HG03558 (cell line): ENCODE results near the gene NUTM2A.
"Not testable (repeated sequence)": the region's sequence is repeated elsewhere in the genome, so short reads cannot be mapped to it uniquely, and the experiment has no call there.

ENCODE experiments used
- ATAC-seq: cut with Tn5 transposase; IDR thresholded peaks from one replicate; pipeline ENCODE4 v1.9.1; 2021; ENCODE audit warnings: moderate number of reproducible peaks; ENCODE audit not compliant: unreplicated experiment; ENCODE audit errors: extremely low read depth

Gene NUTM2A, protein sequence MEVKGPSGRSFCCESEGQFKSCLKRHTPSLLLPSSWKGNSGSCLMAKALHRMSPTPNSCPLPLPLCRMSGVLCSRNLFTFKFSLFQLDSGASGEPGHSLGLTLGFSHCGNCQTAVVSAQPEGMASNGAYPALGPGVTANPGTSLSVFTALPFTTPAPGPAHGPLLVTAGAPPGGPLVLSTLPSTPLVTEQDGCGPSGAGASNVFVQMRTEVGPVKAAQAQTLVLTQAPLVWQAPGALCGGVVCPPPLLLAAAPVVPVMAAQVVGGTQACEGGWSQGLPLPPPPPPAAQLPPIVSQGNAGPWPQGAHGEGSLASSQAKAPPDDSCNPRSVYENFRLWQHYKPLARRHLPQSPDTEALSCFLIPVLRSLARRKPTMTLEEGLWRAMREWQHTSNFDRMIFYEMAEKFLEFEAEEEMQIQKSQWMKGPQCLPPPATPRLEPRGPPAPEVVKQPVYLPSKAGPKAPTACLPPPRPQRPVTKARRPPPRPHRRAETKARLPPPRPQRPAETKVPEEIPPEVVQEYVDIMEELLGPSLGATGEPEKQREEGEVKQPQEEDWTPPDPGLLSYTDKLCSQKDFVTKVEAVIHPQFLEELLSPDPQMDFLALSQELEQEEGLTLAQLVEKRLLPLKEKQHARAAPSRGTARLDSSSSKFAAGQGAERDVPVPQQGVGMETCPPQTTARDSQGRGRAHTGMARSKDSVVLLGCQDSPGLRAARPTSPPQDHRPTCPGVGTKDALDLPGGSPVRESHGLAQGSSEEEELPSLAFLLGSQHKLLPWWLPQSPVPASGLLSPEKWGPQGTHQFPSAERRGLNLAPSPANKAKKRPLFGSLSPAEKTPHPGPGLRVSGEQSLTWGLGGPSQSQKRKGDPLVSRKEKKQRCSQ

GRCh38 chr10:87225148-87225547, at the start of gene NUTM2A:
Gene NUTM2A, plus strand, starts transcription at chr10:87225448. Its CDS starts 383 bp downstream, at chr10:87225831.
- ATAC-seq: not testable (repeated sequence)

DNA sequence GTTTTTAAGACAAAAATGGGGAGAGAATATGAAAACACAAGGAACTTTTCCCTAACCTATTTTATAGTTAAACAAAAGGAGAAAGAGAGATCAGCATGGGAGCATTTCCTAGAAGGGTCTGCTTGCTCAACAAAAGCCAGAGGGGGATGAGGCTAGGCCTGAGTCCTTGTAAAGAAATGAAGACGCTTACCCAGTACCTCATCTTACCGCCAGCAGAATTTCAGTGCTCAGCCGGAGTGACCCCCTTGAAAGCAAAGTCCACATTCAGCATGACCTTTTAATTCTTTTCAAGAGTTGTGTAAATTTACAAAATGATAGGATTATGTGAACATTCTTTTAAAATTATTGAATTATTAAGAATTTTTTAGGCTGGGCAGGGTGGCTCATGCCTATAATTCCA, 47.7 kb upstream of the NUTM2A start:
- not testable (repeated sequence) for ATAC-seq

DNA sequence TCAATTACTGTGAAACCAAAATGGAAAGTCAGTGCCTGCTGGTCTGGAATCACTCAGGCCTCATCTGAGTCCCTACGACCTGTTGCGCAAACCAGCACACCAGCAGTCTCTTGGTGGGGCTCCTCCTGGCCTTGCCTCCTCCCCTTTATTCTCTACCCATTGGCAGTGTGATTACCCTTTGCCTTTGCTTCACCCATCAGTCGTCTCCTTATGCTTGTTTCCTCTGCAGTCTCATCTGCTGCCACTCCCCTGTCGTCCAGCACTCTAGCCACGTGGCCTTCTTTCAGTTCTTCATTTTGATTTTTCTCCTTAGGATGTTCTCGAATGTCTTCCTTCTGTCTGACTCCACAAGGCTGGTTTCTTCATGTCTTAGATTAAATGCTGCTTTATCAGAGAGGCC, 40.8 kb upstream of the NUTM2A start:
- ATAC-seq: not testable (repeated sequence)

GRCh38 chr10:87186016-87186415, 39.2 kb upstream of the NUTM2A start:
- not testable (repeated sequence) for ATAC-seq

DNA sequence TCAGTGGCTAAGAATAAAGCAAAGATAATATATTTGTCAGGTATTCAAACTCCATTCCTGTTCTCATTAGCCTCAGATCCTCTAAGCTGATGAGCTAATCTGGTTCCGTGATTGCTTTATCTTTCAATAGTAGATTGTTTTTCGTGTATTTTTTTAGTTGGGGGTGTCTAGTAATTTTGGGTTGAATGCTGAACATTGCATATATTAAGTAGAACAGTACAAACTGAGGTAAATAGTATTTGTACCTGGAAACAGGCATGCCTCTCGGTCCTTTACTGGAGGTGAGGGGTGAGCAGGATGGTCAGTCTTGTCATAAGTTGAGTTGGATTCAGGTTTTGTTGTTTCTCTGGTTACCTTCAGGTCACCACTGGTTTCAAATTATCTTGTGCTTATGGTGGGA, 37.7 kb upstream of the NUTM2A start:
- not testable (repeated sequence) for ATAC-seq

- ATAC-seq: not testable (repeated sequence)
Measured at GRCh38 chr10:87191841-87192240, 33.4 kb upstream of the NUTM2A start.

DNA sequence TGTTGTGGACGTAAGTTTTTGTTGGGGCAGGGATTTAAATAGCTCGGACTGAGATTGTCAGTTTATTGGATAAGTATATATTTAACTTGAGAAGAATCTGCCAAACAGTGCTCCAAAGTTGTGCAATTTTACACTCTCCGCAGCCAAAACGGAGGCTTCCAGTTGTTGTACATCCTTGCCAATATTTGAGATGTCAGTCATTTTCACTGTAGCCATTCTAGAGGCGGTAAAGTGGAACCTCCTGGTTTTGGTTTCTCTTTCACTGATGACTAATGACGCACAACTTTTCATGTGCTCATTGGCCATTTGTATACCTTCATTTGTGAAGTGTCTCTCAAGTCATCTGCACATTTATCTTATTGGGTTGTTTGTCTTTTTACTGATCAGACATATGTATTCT, 24.3 kb upstream of the NUTM2A start:
- ATAC-seq: not testable (repeated sequence)

GRCh38 chr10:87204801-87205200, 20.4 kb upstream of the NUTM2A start:
- not testable (repeated sequence) for ATAC-seq

GRCh38 chr10:87206922-87207321, 18.3 kb upstream of the NUTM2A start:
- not testable (repeated sequence) for ATAC-seq

DNA sequence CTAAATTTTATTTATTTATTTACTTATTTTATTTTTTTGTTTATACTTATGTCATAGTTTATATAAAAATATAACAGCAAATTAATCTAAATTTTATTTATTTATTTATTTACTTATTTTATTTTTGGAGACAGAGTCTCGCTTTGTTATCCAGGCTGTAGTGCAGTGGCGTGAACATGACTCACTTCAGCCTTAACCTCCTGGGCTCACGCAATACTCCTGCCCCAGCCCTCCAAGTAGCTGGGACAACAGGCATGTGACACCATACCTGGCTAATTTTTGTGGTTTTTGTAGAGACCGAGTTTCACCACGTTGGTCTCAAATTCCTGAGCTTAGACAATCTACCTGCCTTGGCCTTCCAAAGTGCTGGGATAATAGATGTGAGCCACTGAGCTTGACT, 14.9 kb upstream of the NUTM2A start:
- not testable (repeated sequence) for ATAC-seq

DNA sequence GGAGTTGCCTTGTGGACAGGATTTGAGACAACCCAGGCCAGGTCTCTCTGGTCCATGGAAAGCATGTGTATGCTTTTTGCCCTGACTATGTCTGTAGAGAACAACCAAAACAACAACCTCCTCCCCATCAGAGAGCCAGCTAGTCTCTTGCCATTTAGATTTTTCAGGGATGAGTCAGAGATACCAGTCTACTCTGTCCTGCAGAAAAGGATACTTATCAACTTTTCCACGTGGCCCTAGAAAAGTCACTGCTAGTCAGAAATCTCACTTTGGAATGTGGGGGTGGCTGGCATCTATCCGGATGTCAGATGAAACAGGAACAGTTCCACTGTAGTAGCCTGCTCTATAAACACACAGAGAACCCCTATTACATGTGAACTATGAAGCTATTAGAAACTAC, 13.4 kb upstream of the NUTM2A start:
- ATAC-seq: not testable (repeated sequence)

GRCh38 chr10:87213150-87213765, 12.0 kb upstream of the NUTM2A start:
- not testable (repeated sequence) for ATAC-seq

DNA sequence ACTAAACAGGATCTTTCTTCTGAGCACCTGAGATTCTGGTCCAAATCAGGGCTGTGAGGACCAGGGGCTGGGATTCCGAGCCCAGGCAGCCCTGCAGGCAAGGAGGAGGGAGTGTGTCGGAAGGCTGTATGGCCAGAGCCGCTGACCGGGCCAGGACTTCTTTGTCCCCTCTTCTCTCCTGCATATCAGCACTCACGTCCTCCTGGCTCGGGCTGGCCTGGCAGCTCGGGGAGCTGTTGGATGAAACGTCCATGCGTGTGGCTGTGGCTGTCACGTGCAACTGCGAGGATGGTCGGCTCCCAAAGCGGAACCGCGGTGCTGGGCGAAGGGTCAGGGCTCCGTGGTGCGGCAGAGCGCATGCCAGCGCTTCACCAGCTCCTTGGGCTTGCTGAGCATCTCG, 11.4 kb upstream of the NUTM2A start:
- ATAC-seq: not testable (repeated sequence)

DNA sequence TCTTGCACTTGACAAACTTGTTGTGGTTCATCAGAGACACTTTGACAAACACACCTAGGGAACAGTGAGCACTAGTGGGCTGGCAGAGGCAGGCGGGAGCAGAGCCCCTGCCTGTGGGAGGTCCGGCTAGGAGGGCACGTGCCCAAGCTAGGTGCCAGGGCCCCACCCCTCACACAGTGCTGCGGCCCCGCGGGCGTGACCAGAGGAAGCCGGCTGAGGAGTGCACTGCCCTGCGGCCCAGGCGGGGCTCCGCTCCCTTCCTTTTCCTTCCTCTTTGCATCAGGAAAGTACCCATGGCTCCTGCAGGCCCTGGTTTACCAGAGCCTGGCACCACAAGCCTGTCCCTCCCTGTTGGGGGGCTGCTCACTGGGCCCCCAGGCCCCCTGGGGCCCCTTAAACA, 9.1 kb upstream of the NUTM2A start:
- not testable (repeated sequence) for ATAC-seq

DNA sequence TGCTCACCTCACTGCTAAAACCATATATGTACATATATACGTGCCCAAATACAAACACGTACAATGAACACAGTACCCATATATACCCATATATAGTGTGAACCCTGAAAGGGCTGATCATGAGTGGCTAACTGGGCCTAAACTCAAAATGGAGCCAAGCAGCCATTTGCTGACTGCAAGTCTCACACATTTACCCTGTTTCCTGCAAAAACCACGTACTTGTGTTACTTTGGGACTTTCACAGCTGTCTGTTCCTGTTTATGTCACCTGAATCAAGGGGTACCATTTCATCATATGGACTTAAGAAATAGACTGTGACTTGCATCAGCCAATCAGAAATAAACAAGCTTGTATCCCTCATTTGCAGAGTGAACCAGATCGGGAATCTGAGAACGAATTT, 5.9 kb upstream of the NUTM2A start:
- ATAC-seq: not testable (repeated sequence)

- not testable (repeated sequence) for ATAC-seq
Measured at GRCh38 chr10:87222789-87223188, 2.5 kb upstream of the NUTM2A start.

GRCh38 chr10:87228247-87228646, 3.0 kb downstream of the NUTM2A start:
- ATAC-seq: not testable (repeated sequence)

DNA sequence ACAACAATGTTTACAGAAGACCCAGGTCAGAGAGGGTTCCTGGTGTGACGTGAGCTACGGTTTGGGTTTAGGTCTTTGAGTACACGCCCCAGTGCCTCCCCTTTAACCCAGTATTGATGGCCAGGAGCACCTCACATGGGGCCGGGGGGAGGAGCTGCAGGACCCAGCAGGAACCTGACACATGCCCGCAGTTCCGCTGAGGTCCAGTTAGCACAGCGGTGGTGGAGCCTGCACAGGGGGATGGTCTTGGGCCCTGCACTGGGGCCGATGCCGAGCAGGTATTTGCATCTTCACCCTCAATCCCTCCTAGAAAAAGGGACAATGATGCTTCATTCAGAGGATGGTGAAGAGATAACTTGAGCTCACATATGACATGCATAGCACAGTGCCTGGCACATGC, 4.0 kb downstream of the NUTM2A start:
- ATAC-seq: not testable (repeated sequence)

- not testable (repeated sequence) for ATAC-seq
Measured at GRCh38 chr10:87234854-87235253, 9.6 kb downstream of the NUTM2A start.

GRCh38 chr10:87237244-87237643, 12.0 kb downstream of the NUTM2A start:
- not testable (repeated sequence) for ATAC-seq
